ENCODE measurements around the gene BHLHE40. TPM values are rescaled to one million over a fixed set of nuclear protein-coding genes. Genes with fewer than 3 reads are reported as not detected.
"Not testable (repeated sequence)": the region's sequence is repeated elsewhere in the genome, so short reads cannot be mapped to it uniquely, and the experiment has no call there.

BHLHE40 gene
- total and polyA plus RNA-seq, 2 of the 4 experiments (the other 2 are of a cell fraction), result 22.8 to 31.8 TPM

- TF ChIP-seq CEBPB (IDR thresholded peaks at IDR 0.05; ENCODE audit: low read depth, low read length), result no peak
These were observed 15.3 kb upstream of the BHLHE40 start (continued) for GRCh38 chr3:4963669-4964570.

GRCh38 chr3:4966006-4966405 is 13.2 kb upstream of the BHLHE40 start:
- CTCF ChIA-PET, result interaction anchor here (0.9 to 1.2 kb wide), 2 partner anchors 11 to 254 kb away, joined by 3 read pairs; no protein-coding TSS in a partner anchor
- H4K5ac ChIP-seq (ENCODE audit: low read depth, low read length); POLR2A ChIA-PET (ENCODE audit: unreplicated experiment): not testable (repeated sequence)

GRCh38 chr3:4967683-4968082 is 11.6 kb upstream of the BHLHE40 start:
- H3K4me1 ChIP-seq (ENCODE audit: control insufficient read depth, insufficient read depth, low read length); H2AFZ ChIP-seq (replicated peaks; ENCODE audit: low read length, poor library complexity); H3K56ac ChIP-seq (ENCODE audit: extremely low read depth, insufficient read depth, low read length); H2BK5ac ChIP-seq (ENCODE audit: low read depth, low read length, poor library complexity, severe bottlenecking); H4K91ac ChIP-seq (ENCODE audit: insufficient read depth, low read depth, low read length); ATAC-seq (ENCODE audit: low read depth); H4K20me1 ChIP-seq (ENCODE audit: insufficient read depth, low read length); H3K9me3 ChIP-seq (ENCODE audit: control insufficient read depth, insufficient read depth, low read length); H3K9ac ChIP-seq (ENCODE audit: low read depth, low read length); H3K23ac ChIP-seq (ENCODE audit: low read depth, low read length); H2BK120ac ChIP-seq (ENCODE audit: low read depth, low read length); H4K8ac ChIP-seq (ENCODE audit: low read depth in 2 of 2, low read length in 2 of 2); H3K4me3 ChIP-seq (ENCODE audit: insufficient read depth, low read depth, low read length); H2BK15ac ChIP-seq (ENCODE audit: low read depth, low read length); H3K27ac ChIP-seq (ENCODE audit: insufficient read depth, low read length); H3K18ac ChIP-seq (ENCODE audit: low read depth, low read length); H3K9me1 ChIP-seq (ENCODE audit: insufficient read depth, low read length); in situ Hi-C loops (cut with MboI; ENCODE audit: low sequenced_read_pairs); H3K4ac ChIP-seq (ENCODE audit: low read depth, low read length); H2AK9ac ChIP-seq (replicated peaks; ENCODE audit: low read depth, low read length, poor library complexity); CTCF ChIA-PET; H3K4me2 ChIP-seq (ENCODE audit: low read depth, low read length); H2AK5ac ChIP-seq (ENCODE audit: low read depth, low read length); H4K5ac ChIP-seq (ENCODE audit: low read depth, low read length); DNase-seq; H3K36me3 ChIP-seq (ENCODE audit: control insufficient read depth, insufficient read depth, low read length); dilution Hi-C loops (cut with HindIII; ENCODE audit: low sequenced_read_pairs, unreplicated experiment); intact Hi-C loops (cut with micrococcal nuclease); H3K79me1 ChIP-seq (ENCODE audit: low read depth in 1 of 2, low read length in 2 of 2); H2BK20ac ChIP-seq (ENCODE audit: low read depth, low read length); H3K27me3 ChIP-seq (ENCODE audit: control insufficient read depth, insufficient read depth, low read length); BruUV-seq (replicated peaks); POLR2A ChIA-PET (ENCODE audit: unreplicated experiment); H3K14ac ChIP-seq (replicated peaks; ENCODE audit: low read depth, low read length): not testable (repeated sequence)
- no CpG with 5 or more reads among the region's 3 CpGs for WGBS, 2 experiments (ENCODE audit: extremely low coverage in 2 of 2, insufficient read length in 1 of 2)

More at GRCh38 chr3:4966006-4966405, 13.2 kb upstream of the BHLHE40 start:
- H3K9me1 ChIP-seq (ENCODE audit: insufficient read depth, low read length); H3K9ac ChIP-seq (ENCODE audit: low read depth, low read length); H3K4me2 ChIP-seq (ENCODE audit: low read depth, low read length); H3K27me3 ChIP-seq (ENCODE audit: control insufficient read depth, insufficient read depth, low read length); H2BK120ac ChIP-seq (ENCODE audit: low read depth, low read length); H3K23ac ChIP-seq (ENCODE audit: low read depth, low read length); H3K18ac ChIP-seq (ENCODE audit: low read depth, low read length); dilution Hi-C loops (cut with HindIII; ENCODE audit: low sequenced_read_pairs, unreplicated experiment); H2AK5ac ChIP-seq (ENCODE audit: low read depth, low read length); H4K20me1 ChIP-seq (ENCODE audit: insufficient read depth, low read length); H2BK15ac ChIP-seq (ENCODE audit: low read depth, low read length); H3K9me3 ChIP-seq (ENCODE audit: control insufficient read depth, insufficient read depth, low read length); ATAC-seq (ENCODE audit: low read depth); H3K79me1 ChIP-seq (ENCODE audit: low read depth in 1 of 2, low read length in 2 of 2); H3K4ac ChIP-seq (ENCODE audit: low read depth, low read length); H3K27ac ChIP-seq (ENCODE audit: insufficient read depth, low read length); H3K4me3 ChIP-seq (ENCODE audit: insufficient read depth, low read depth, low read length); H2BK20ac ChIP-seq (ENCODE audit: low read depth, low read length); intact Hi-C loops (cut with micrococcal nuclease); H4K91ac ChIP-seq (ENCODE audit: insufficient read depth, low read depth, low read length); in situ Hi-C loops (cut with MboI; ENCODE audit: low sequenced_read_pairs); H2AFZ ChIP-seq (replicated peaks; ENCODE audit: low read length, poor library complexity); H4K8ac ChIP-seq (ENCODE audit: low read depth in 2 of 2, low read length in 2 of 2); BruUV-seq (replicated peaks); H2BK5ac ChIP-seq (ENCODE audit: low read depth, low read length, poor library complexity, severe bottlenecking); H3K56ac ChIP-seq (ENCODE audit: extremely low read depth, insufficient read depth, low read length); H2AK9ac ChIP-seq (replicated peaks; ENCODE audit: low read depth, low read length, poor library complexity); H3K4me1 ChIP-seq (ENCODE audit: control insufficient read depth, insufficient read depth, low read length); H3K36me3 ChIP-seq (ENCODE audit: control insufficient read depth, insufficient read depth, low read length); DNase-seq; H3K14ac ChIP-seq (replicated peaks; ENCODE audit: low read depth, low read length): not testable (repeated sequence)
- WGBS, 2 experiments (ENCODE audit: extremely low coverage in 2 of 2, insufficient read length in 1 of 2), result no CpG with 5 or more reads among the region's 5 CpGs

All from IMR-90 (cell line).